NCI-H2227 (cell line): ENCODE data around the gene ALPP.
A peak's percentile ranks its signal among the peaks of the same experiment; 100 is the strongest.
"Not testable (repeated sequence)": the region's sequence is repeated elsewhere in the genome, so short reads cannot be mapped to it uniquely, and the experiment has no call there.

Source experiments
- DNase-seq: peaks from one replicate; lab custom pipeline; 2025; ENCODE audit not compliant: unreplicated experiment; lab: John Stamatoyannopoulos, UW

Gene ALPP

DNA sequence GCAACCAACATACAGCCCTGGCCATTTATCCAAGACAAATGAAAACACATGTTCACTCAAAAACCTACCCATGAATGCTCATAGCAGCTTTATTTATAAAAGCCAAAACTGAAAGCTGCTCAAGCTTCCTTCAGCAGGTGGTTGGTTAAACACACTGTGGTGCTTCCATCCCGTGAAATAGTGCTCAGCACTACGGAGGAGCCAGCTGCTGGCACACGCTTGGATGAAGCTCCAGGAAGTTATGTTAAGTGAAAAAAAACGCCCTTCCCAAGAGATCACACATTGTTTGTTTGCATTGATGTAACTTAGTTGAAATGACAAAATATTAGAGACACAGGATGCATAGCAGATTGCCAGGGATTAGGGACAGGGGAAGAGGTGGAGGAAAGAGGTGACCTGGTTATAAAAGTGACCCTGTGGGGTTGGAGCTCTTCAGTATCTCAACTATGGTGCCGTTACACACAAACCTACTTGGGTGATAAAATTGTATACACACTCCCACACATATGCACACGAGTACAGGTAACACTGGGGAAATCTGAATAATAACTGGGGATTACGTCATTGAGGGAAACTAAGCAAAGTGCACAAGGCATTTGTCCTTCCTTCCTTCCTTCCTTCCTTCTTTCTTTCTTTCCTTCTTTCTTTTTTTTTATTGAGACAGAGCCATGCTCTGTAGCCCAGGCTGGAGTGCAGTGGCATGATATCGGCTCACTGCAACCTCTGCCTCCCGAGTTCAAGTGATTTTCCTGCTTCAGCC lies 21.9 kb downstream of the ALPP start:
- DNase-seq = no peak

DNA sequence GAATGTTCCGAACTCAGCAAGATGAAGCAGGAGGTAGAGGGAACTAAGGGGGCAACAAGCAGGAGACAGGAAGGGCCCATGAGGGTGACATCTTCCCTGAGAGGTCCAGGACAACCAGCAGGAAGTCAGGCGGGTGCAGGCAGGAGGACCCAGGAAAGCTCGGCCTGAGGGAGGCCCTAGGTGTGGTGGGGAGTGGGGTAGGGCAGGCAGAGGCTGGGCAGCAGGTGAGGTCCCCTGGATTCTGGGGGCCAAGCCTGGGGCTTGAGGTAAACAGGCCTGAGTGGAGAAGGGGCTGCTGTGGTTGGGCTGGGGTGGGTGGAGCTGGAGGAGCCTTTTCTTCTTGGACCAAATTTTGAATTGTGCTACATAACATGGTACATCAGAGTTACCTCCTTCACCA lies 24.0 kb downstream of the ALPP start:
- DNase-seq = no peak

- DNase-seq = no peak
Measured at GRCh38 chr2:232405943-232406510, 27.5 kb downstream of the ALPP start.

DNA sequence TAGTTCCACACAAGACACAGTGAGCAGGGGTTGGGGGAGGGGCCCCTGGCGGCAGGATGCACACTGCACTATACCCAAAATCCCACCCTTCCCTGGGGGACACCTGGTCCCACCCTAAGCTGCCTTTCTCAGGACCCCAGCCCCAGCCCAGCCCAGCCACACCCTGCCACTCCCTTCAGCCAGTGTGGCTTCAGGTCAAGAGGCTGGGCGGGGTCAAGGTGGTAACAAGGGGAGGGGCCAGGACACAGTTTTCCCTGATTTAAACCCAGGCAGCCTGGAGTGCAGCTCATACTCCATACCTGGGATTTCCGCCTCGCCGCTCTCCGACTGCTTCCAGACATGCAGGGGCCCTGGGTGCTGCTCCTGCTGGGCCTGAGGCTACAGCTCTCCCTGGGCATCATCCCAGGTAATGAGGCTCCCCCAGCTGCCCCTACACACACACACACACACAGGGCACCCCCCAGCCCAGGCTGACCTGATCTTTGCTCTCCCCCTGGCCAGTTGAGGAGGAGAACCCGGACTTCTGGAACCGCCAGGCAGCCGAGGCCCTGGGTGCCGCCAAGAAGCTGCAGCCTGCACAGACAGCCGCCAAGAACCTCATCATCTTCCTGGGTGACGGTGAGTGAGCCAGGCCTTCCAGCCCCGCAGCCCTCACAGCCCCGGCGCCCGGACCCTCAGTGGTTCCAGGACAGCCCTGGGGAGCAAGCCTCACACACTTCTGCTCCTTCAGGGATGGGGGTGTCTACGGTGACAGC lies 28.2 kb downstream of the ALPP start, which contains the start of gene ALPG:
Gene ALPG (plus strand): TSS at position 289 of the 755 bp plus-strand sequence. CDS start 51 bp downstream, at position 340.
- DNase-seq = no peak

DNA sequence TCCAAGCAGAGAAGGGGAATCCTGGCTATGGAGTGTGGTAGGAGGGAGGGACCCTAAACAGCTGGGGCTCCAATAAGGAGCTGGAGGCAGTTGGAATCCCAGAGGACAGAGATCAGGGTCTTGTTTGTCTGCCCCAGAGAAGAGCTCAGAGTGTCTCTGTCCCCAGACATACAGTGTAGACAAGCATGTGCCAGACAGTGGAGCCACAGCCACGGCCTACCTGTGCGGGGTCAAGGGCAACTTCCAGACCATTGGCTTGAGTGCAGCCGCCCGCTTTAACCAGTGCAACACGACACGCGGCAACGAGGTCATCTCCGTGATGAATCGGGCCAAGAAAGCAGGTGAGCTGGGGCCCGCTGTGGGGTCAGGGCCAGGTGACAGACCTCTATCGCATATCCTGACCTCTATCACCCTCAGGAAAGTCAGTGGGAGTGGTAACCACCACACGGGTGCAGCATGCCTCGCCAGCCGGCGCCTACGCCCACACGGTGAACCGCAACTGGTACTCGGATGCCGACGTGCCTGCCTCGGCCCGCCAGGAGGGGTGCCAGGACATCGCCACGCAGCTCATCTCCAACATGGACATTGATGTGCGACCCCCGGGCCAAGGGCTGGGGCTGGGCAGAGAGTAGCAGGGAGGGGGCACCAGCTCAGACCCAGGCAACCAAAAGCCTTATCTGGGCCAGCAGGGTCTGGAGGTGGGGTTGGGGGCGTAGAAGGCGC lies 29.0 kb downstream of the ALPP start:
- DNase-seq = not testable (repeated sequence)

DNA sequence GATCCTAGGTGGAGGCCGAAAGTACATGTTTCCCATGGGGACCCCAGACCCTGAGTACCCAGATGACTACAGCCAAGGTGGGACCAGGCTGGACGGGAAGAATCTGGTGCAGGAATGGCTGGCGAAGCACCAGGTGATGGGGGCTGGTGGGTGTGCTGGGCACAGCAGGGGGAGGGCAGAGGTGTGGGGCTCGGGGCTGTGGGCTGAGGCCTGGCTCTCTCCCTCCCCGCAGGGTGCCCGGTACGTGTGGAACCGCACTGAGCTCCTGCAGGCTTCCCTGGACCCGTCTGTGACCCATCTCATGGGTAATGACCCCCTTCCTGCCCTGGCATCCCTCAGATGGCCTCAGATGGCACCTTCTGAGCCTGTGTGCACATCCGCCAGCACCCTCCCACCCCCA lies 29.7 kb downstream of the ALPP start:
- DNase-seq = not testable (repeated sequence)

DNA sequence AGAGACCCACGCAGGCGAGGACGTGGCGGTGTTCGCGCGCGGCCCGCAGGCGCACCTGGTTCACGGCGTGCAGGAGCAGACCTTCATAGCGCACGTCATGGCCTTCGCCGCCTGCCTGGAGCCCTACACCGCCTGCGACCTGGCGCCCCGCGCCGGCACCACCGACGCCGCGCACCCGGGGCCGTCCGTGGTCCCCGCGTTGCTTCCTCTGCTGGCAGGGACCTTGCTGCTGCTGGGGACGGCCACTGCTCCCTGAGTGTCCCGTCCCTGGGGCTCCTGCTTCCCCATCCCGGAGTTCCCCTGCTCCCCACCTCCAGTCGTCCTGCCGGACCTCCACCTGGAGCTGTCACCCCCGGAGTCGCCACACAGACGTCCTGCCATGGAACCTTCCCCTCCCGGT lies 31.1 kb downstream of the ALPP start:
- not testable (repeated sequence) for DNase-seq

- DNase-seq = no peak
Measured at GRCh38 chr2:232410238-232410900, 31.8 kb downstream of the ALPP start.

- no peak for DNase-seq
Measured at GRCh38 chr2:232411901-232412629, 33.5 kb downstream of the ALPP start.

DNA sequence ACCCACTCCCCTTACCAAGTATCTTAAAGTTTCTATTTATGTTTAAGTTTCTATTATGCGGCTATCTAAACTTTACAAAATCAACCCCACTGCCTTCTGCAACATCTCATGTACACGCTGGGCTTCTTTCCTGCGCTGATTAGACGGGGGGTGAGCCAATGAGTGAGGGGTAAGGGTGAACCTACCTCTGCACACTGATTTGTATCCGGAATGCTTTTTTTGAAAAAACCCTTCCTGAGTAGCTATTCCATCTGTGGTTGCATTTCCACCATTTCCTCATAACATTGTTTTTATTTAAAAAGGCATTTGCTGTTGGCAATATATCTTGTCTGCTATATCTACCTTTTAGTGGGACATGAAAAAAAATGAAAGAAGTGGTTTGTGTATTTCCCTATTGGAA lies 34.4 kb downstream of the ALPP start:
- no peak for DNase-seq

DNA sequence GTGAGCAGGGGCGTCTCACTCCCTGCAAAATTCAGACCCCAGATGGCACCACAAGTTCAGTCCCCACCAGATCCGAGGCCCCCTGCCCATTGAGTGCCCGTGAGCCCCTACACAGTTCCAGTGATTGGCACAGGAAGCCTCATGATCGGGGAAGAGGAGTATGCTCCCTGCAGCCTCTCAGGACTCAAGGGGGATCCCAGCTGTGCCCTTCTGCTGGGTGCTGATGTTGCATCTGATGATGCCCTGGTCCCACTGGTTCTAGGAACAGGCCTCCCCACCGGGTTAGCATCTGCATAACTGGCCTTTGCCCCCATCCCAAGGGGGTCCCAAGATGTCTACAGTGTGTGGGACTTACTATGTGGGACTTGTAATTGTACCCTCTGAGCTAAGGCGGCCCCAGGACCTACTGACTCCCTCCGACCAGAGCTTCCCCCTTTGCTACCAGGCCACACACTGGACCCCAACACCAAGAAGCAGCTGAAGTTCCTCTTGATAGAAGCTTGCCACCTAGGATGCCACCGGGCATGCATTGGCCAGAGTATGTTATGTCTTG lies 36.7 kb downstream of the ALPP start:
- DNase-seq = no peak

- DNase-seq = no peak
Measured at GRCh38 chr2:232415736-232416520, 37.4 kb downstream of the ALPP start.

- DNase-seq = no peak
Measured at GRCh38 chr2:232416521-232417470, 38.2 kb downstream of the ALPP start.

- no peak for DNase-seq
Measured at GRCh38 chr2:232417489-232417888, 38.9 kb downstream of the ALPP start.

DNA sequence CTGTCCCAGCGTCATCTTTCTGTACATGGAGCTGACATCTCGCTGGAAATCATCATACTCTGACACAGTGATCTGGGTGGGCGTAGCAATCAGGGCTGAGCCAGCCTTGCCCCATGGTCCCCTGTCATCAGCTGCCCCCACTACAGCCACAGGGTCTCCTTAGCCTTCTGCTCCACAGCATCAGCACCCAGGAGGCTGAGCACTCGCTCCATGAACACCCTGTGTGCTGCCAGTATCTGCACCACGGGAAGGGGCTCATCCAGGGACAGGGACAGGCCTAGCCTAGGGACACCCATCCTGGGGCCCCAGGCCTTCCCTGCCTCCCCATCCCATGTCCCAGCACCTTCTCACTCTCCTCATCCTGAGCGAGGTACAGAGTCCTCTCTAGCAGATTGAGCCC lies 39.5 kb downstream of the ALPP start:
- no peak for DNase-seq

DNA sequence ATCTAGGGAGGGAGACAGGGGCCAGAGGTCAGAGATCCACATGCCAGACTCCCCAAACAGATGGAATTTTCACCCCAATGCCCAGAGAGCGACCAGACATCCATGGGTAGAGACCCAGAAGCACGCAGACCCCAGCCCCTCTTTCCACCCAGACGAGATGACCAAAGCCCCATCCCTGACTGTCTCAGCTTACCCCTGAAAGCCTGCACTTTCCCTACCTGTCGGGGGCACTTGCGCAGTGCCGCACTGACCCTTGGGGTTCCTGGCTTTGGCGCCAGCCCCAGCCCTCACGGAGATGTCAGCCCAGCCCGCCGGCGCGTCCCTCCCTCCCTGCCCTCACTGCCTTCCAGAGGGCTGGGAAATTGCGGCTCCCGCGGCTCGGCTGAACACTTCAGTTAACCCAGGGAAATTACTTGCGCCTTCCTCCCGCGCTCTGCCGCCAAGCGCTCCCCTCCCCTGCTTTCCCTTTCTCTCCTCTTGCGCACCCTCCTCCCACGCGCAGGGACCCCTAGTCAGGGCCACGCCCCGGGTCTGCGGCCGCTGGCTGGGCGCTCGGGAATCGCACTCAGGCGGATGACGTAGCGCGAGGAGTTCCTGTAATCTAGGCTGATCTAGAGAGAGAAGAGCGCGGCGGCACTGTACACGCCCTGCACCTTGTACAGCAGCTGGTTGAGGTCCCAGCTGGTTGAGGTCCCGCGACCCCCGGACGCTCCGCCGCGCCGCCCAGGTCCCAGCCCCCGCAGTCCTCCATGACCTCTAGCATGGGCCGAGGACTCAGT lies 40.1 kb downstream of the ALPP start:
- DNase-seq = peak; percentile 63
